ENCODE results near the gene TNFRSF1B.

- no peak for TF ChIP-seq PKNOX1 (IDR thresholded peaks at IDR 0.05)
- no peak for TF ChIP-seq SUZ12 (IDR thresholded peaks at IDR 0.05)
- TF ChIP-seq FOXM1 (IDR thresholded peaks at IDR 0.05; ENCODE audit: borderline replicate concordance), result no peak
- TF ChIP-seq NFRKB (IDR thresholded peaks at IDR 0.05), result no peak
- TF ChIP-seq TARDBP (IDR thresholded peaks at IDR 0.05), result no peak
- TF ChIP-seq SP1 (IDR thresholded peaks at IDR 0.05), result no peak
- TF ChIP-seq ZNF384 (IDR thresholded peaks at IDR 0.05), result no peak
- no peak for TF ChIP-seq L3MBTL2 (conservative IDR thresholded peaks at IDR 0.05)
- TF ChIP-seq FOXA1 (IDR thresholded peaks at IDR 0.05), result no peak
- TF ChIP-seq LEF1 (IDR thresholded peaks at IDR 0.05; ENCODE audit: borderline replicate concordance), result no peak
- TF ChIP-seq FOXK2 (IDR thresholded peaks at IDR 0.05), result no peak
- no peak for TF ChIP-seq ELF4 (IDR thresholded peaks at IDR 0.05)
These were observed 78.9 kb downstream of the TNFRSF1B start for GRCh38 chr1:12245733-12246132.
